ENCODE data around the gene ARHGAP23. TPM values are rescaled to one million over a fixed set of nuclear protein-coding genes. Genes with fewer than 3 reads are reported as not detected.

Gene ARHGAP23, protein sequence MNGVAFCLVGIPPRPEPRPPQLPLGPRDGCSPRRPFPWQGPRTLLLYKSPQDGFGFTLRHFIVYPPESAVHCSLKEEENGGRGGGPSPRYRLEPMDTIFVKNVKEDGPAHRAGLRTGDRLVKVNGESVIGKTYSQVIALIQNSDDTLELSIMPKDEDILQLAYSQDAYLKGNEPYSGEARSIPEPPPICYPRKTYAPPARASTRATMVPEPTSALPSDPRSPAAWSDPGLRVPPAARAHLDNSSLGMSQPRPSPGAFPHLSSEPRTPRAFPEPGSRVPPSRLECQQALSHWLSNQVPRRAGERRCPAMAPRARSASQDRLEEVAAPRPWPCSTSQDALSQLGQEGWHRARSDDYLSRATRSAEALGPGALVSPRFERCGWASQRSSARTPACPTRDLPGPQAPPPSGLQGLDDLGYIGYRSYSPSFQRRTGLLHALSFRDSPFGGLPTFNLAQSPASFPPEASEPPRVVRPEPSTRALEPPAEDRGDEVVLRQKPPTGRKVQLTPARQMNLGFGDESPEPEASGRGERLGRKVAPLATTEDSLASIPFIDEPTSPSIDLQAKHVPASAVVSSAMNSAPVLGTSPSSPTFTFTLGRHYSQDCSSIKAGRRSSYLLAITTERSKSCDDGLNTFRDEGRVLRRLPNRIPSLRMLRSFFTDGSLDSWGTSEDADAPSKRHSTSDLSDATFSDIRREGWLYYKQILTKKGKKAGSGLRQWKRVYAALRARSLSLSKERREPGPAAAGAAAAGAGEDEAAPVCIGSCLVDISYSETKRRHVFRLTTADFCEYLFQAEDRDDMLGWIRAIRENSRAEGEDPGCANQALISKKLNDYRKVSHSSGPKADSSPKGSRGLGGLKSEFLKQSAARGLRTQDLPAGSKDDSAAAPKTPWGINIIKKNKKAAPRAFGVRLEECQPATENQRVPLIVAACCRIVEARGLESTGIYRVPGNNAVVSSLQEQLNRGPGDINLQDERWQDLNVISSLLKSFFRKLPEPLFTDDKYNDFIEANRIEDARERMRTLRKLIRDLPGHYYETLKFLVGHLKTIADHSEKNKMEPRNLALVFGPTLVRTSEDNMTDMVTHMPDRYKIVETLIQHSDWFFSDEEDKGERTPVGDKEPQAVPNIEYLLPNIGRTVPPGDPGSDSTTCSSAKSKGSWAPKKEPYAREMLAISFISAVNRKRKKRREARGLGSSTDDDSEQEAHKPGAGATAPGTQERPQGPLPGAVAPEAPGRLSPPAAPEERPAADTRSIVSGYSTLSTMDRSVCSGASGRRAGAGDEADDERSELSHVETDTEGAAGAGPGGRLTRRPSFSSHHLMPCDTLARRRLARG (N-terminal part only)
- 25.6 TPM for total RNA-seq

DNA sequence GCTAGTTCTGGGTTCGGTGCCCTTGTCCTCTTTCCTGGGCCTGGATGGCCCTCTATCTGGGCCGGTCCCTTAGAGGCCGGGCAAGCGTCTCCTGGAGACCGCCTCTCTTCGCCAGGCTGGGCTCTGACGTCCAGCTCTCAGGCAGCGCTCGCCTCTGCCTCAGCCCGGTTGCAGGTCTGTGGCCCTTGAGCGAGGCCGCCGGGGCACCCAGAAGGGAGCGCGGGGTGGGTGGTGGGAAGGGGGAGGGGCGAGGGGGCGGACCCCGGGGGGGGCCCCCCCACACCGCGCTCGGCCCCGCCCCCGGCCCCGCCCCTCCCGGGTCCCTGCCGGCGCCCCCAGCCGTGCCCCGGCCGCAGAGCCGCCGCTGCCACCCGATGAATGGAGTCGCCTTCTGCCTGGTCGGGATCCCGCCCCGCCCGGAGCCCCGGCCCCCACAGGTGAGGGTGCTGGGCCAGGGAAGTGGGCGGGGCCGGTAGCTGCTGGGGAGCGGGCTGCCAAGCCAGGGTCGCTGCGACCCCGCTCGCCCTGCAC is at the start of gene ARHGAP23:
TSS of gene ARHGAP23 (plus strand) at position 353 of the 531 bp plus-strand sequence. CDS start at position 375, 22 bp downstream.
- Histone ChIP-seq H3K27ac (ENCODE audit: low read depth, low read length) (peak within 1 kb of the TSS; percentile 88), H3K9ac (ENCODE audit: low read depth in 1 of 3, low read length in 3 of 3) (peak within 1 kb of the TSS; percentile 87 to 90 (median 87)), H3K27me3 (ENCODE audit: control insufficient read depth in 3 of 3, insufficient read depth in 3 of 3, low read length in 3 of 3) (no peaks in the 10 kb centered on the region), H3K9me3 (ENCODE audit: control insufficient read depth in 3 of 3, low read length in 3 of 3) (no peaks in the 10 kb centered on the region), H3K36me3 (ENCODE audit: control insufficient read depth in 3 of 3, insufficient read depth in 3 of 3, low read length in 3 of 3) (no peaks in the 10 kb centered on the region), H3K4me1 (ENCODE audit: control insufficient read depth in 3 of 3, insufficient read depth in 3 of 3, low read length in 3 of 3) (peaks cover 36 to 64% (median 63%) of the 10 kb centered on the region in 3 donors), H3K4me3 (ENCODE audit: low read length in 3 of 3) (peak within 1 kb of the TSS; percentile 71 to 83 (median 79))

DNA sequence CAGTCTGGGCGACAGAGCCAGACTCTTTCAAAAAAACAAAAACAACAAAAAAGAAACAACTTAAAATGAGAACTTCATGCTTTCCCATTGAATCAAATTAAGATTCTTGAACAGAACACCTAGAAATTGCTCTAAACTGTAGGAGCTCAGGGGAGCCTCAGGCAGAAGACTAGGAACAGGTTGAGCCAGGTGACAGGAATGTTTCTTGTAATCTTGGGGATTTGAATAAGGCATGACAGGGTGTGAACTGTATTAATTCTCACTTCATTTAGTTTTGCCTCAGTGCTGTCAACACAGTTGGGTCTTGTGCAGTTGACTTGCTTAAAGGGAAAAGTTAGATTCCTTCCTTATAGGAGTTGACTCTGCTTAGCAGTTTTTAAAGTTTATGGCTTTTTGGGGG is 48.8 kb upstream of the ARHGAP23 start:
- Histone ChIP-seq H3K27ac (ENCODE audit: low read depth, low read length) (no peak overlapping the region), H3K27me3 (ENCODE audit: control insufficient read depth in 3 of 3, insufficient read depth in 3 of 3, low read length in 3 of 3) (no peaks in the 10 kb centered on the region), H3K9me3 (ENCODE audit: control insufficient read depth in 3 of 3, low read length in 3 of 3) (no peaks in the 10 kb centered on the region), H3K4me1 (ENCODE audit: control insufficient read depth in 3 of 3, insufficient read depth in 3 of 3, low read length in 3 of 3) (no peaks in the 10 kb centered on the region), H3K4me3 (ENCODE audit: low read length in 3 of 3) (no peak overlapping the region), H3K9ac (ENCODE audit: low read depth in 1 of 3, low read length in 3 of 3) (no peak overlapping the region), H3K36me3 (ENCODE audit: control insufficient read depth in 3 of 3, insufficient read depth in 3 of 3, low read length in 3 of 3) (peaks cover 17 to 34% (median 27%) of the 10 kb centered on the region in 3 donors)

DNA sequence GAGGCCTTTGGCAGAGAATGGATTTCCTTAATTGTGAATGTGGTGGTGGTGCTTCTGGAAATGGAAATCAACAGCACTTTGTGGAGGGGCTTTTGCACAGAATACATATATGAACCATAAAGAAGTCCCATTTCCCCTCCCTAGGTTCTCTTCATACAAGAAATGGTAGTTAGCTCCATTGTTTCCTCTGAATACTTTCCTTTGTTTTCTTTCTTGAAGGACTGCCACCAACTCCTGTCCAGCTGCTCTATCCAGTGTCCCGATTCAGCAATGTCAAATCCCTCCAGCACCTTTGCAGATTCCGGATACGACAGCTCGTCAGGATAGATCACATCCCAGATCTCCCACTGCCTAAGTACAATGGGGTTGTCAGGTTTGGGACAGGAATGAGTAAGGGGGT is 33.2 kb upstream of the ARHGAP23 start:
- no peak overlapping the region for H3K4me3 ChIP-seq (ENCODE audit: low read length in 3 of 3)
- peaks cover 34 to 50% (median 45%) of the 10 kb centered on the region in 3 donors for H3K36me3 ChIP-seq (ENCODE audit: control insufficient read depth in 3 of 3, insufficient read depth in 3 of 3, low read length in 3 of 3)
- H3K27ac ChIP-seq (ENCODE audit: low read depth, low read length) = no peak overlapping the region
- no peak overlapping the region for H3K9ac ChIP-seq (ENCODE audit: low read depth in 1 of 3, low read length in 3 of 3)
- no peaks in the 10 kb centered on the region for H3K4me1 ChIP-seq (ENCODE audit: control insufficient read depth in 3 of 3, insufficient read depth in 3 of 3, low read length in 3 of 3)
- H3K27me3 ChIP-seq (ENCODE audit: control insufficient read depth in 3 of 3, insufficient read depth in 3 of 3, low read length in 3 of 3) = no peaks in the 10 kb centered on the region
- no peaks in the 10 kb centered on the region for H3K9me3 ChIP-seq (ENCODE audit: control insufficient read depth in 3 of 3, low read length in 3 of 3)

DNA sequence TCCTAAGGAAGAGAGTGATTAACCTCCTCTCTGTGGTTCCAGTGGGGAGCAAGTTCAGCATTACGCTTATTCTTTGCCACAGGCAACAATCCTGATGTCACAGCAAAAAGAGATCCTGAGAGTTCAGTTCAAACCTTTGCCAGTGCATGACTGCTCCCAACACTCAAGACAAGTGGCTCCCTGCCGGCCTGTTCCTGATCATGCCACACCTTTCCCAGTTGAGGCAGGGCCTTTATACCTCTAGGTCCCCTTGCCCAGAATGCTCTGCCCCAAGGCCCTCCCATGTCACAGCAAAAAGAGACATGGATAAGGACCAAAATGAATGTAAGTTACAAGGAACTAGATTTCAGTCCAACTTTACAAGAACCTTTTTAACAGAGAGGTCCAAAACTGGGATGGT is 31.0 kb upstream of the ARHGAP23 start:
- no peak overlapping the region for H3K4me3 ChIP-seq (ENCODE audit: low read length in 3 of 3)
- no peaks in the 10 kb centered on the region for H3K4me1 ChIP-seq (ENCODE audit: control insufficient read depth in 3 of 3, insufficient read depth in 3 of 3, low read length in 3 of 3)
- H3K36me3 ChIP-seq (ENCODE audit: control insufficient read depth in 3 of 3, insufficient read depth in 3 of 3, low read length in 3 of 3) = peaks cover 52 to 67% (median 65%) of the 10 kb centered on the region in 3 donors
- H3K9me3 ChIP-seq (ENCODE audit: control insufficient read depth in 3 of 3, low read length in 3 of 3) = no peaks in the 10 kb centered on the region
- no peak overlapping the region for H3K9ac ChIP-seq (ENCODE audit: low read depth in 1 of 3, low read length in 3 of 3)
- H3K27me3 ChIP-seq (ENCODE audit: control insufficient read depth in 3 of 3, insufficient read depth in 3 of 3, low read length in 3 of 3) = no peaks in the 10 kb centered on the region
- no peak overlapping the region for H3K27ac ChIP-seq (ENCODE audit: low read depth, low read length)

DNA sequence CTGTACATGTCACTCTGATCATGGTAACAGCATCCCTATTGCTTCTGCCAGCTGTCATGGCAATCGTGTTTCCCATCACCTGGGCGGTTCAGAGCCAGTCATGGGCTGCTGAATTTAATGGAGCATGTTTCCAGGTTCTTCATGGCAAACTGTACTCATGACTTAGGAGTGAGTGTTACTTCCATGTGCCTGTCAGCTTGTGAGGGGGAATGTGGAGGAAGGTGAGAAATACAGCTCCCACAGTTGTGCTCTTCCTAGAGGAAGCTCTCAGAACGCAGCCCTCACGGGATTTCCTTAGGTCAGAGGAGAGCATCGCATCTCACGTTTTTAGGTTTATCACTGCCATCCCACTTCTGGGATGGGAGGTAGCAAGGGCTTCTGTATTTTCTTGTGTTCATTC is 28.0 kb upstream of the ARHGAP23 start:
- H3K4me1 ChIP-seq (ENCODE audit: control insufficient read depth in 3 of 3, insufficient read depth in 3 of 3, low read length in 3 of 3) = peaks cover 0 to 2% (median 0%) of the 10 kb centered on the region in 3 donors
- H3K36me3 ChIP-seq (ENCODE audit: control insufficient read depth in 3 of 3, insufficient read depth in 3 of 3, low read length in 3 of 3) = peaks cover 58 to 72% (median 68%) of the 10 kb centered on the region in 3 donors
- H3K27me3 ChIP-seq (ENCODE audit: control insufficient read depth in 3 of 3, insufficient read depth in 3 of 3, low read length in 3 of 3) = no peaks in the 10 kb centered on the region
- no peak overlapping the region for H3K27ac ChIP-seq (ENCODE audit: low read depth, low read length)
- no peaks in the 10 kb centered on the region for H3K9me3 ChIP-seq (ENCODE audit: control insufficient read depth in 3 of 3, low read length in 3 of 3)
- no peak overlapping the region for H3K9ac ChIP-seq (ENCODE audit: low read depth in 1 of 3, low read length in 3 of 3)
- no peak overlapping the region for H3K4me3 ChIP-seq (ENCODE audit: low read length in 3 of 3)

DNA sequence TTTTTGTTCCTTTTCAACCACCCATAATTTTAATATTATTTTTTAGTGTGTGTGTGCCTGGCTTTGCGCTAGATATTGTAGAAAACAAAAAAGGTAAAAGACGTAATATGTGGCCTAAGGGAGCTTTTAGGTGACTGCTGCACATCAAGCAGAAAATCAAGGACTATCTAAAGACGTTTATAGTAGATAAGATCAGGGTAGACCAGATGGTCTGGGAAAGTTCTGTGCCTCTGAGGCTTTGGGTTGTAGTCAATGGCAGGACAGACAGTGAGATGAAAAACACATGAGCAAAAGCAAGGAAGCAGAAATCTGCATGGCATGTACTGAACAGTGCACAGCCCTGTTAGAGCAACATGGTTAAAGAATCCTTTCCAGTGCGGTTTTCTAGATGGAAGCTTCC is 26.8 kb upstream of the ARHGAP23 start:
- no peaks in the 10 kb centered on the region for H3K27me3 ChIP-seq (ENCODE audit: control insufficient read depth in 3 of 3, insufficient read depth in 3 of 3, low read length in 3 of 3)
- no peak overlapping the region for H3K4me3 ChIP-seq (ENCODE audit: low read length in 3 of 3)
- no peaks in the 10 kb centered on the region for H3K9me3 ChIP-seq (ENCODE audit: control insufficient read depth in 3 of 3, low read length in 3 of 3)
- peaks cover 0 to 2% (median 0%) of the 10 kb centered on the region in 3 donors for H3K4me1 ChIP-seq (ENCODE audit: control insufficient read depth in 3 of 3, insufficient read depth in 3 of 3, low read length in 3 of 3)
- no peak overlapping the region for H3K9ac ChIP-seq (ENCODE audit: low read depth in 1 of 3, low read length in 3 of 3)
- peaks cover 51 to 60% (median 57%) of the 10 kb centered on the region in 3 donors for H3K36me3 ChIP-seq (ENCODE audit: control insufficient read depth in 3 of 3, insufficient read depth in 3 of 3, low read length in 3 of 3)
- no peak overlapping the region for H3K27ac ChIP-seq (ENCODE audit: low read depth, low read length)

DNA sequence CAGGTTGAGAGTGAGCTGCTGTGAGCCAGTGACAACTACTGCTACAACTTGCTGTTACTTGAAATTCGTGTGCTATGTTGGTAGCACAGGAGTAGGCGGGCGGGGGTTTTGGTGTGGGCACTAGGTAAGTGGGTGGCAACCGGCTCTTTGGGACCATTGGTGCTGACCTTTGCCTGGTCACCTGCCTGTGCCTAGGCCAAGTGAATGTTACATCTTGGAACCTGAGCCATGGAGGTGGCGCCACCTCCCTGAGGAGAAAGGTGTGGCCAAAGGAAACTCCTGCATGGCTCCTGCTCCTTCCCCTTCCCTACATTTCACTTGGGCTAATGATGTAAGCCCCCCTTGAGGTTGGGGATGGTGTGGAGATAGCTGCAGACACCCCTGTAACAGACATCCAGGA is 25.4 kb upstream of the ARHGAP23 start:
- no peaks in the 10 kb centered on the region for H3K9me3 ChIP-seq (ENCODE audit: control insufficient read depth in 3 of 3, low read length in 3 of 3)
- H3K4me3 ChIP-seq (ENCODE audit: low read length in 3 of 3) = no peak overlapping the region
- H3K27me3 ChIP-seq (ENCODE audit: control insufficient read depth in 3 of 3, insufficient read depth in 3 of 3, low read length in 3 of 3) = no peaks in the 10 kb centered on the region
- H3K4me1 ChIP-seq (ENCODE audit: control insufficient read depth in 3 of 3, insufficient read depth in 3 of 3, low read length in 3 of 3) = peaks cover 0 to 2% (median 0%) of the 10 kb centered on the region in 3 donors
- no peak overlapping the region for H3K9ac ChIP-seq (ENCODE audit: low read depth in 1 of 3, low read length in 3 of 3)
- no peak overlapping the region for H3K27ac ChIP-seq (ENCODE audit: low read depth, low read length)
- peaks cover 38 to 45% (median 45%) of the 10 kb centered on the region in 3 donors for H3K36me3 ChIP-seq (ENCODE audit: control insufficient read depth in 3 of 3, insufficient read depth in 3 of 3, low read length in 3 of 3)

DNA sequence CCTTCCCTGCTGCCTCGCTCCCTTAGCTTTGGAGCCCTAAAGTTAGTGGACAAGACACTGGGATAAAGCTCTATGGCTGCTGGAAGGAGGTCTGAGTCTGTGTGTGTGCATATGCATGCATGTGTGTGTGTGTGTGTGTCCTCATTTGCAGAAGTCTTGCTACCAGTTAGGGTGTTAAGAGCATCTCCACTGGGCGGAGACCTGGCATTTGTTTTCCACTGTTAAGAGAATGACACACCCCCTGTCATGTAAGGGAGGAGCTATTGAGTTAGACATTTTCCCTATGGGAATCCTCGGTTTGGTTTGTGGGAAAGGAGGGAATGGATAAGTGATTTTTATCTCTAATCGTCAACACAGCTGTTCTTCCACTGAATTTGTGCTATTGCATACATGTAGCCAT is 24.8 kb upstream of the ARHGAP23 start:
- peaks cover 37 to 43% (median 41%) of the 10 kb centered on the region in 3 donors for H3K36me3 ChIP-seq (ENCODE audit: control insufficient read depth in 3 of 3, insufficient read depth in 3 of 3, low read length in 3 of 3)

More for the DNA sequence above, 24.8 kb upstream of the ARHGAP23 start:
- H3K4me3 ChIP-seq (ENCODE audit: low read length in 3 of 3) = no peak overlapping the region
- H3K27me3 ChIP-seq (ENCODE audit: control insufficient read depth in 3 of 3, insufficient read depth in 3 of 3, low read length in 3 of 3) = no peaks in the 10 kb centered on the region
- no peak overlapping the region for H3K27ac ChIP-seq (ENCODE audit: low read depth, low read length)
- peaks cover 0 to 2% (median 0%) of the 10 kb centered on the region in 3 donors for H3K4me1 ChIP-seq (ENCODE audit: control insufficient read depth in 3 of 3, insufficient read depth in 3 of 3, low read length in 3 of 3)
- H3K9ac ChIP-seq (ENCODE audit: low read depth in 1 of 3, low read length in 3 of 3) = no peak overlapping the region
- no peaks in the 10 kb centered on the region for H3K9me3 ChIP-seq (ENCODE audit: control insufficient read depth in 3 of 3, low read length in 3 of 3)
